Calu3 (cell line): ENCODE results near the gene MCTP1. TPM values are rescaled to one million over a fixed set of nuclear protein-coding genes. Genes with fewer than 3 reads are reported as not detected.

ENCODE experiments used
- BruUV-seq: library from RNA; stranded (reverse); fragments of 400-500 nt; replicated peaks from 2 replicates; lab custom pipeline; 2021; lab: Mats Ljungman, UMichigan
- CTCF ChIA-PET: fragments of 300-600 bp; sonication (Branson Sonifier 250); formaldehyde crosslinking; loops from one replicate; lab custom pipeline; 2022; ENCODE audit warnings: antibody characterized with exemption; lab: Charles Lee
- DNase-seq: peaks from one replicate; pipeline ENCODE4 v3.0.0; 2022
- H3K27ac Mint-ChIP-seq: one replicate; pipeline ENCODE4 v1.8.0; 2022; ENCODE audit warnings: mixed read lengths; ENCODE audit not compliant: unreplicated experiment
- H3K27me3 Mint-ChIP-seq: one replicate; pipeline ENCODE4 v1.8.0; 2022; ENCODE audit warnings: mixed read lengths; ENCODE audit not compliant: unreplicated experiment
- H3K36me3 Mint-ChIP-seq: one replicate; pipeline ENCODE4 v1.8.0; 2022; ENCODE audit warnings: mild to moderate bottlenecking, moderate library complexity, mixed read lengths; ENCODE audit not compliant: insufficient read depth, unreplicated experiment
- H3K4me1 Mint-ChIP-seq: one replicate; pipeline ENCODE4 v1.8.0; 2022; ENCODE audit warnings: mild to moderate bottlenecking, low read depth, mixed read lengths; ENCODE audit not compliant: unreplicated experiment
- H3K4me3 Mint-ChIP-seq: one replicate; pipeline ENCODE4 v1.8.0; 2022; ENCODE audit warnings: mild to moderate bottlenecking, low read depth, moderate library complexity, mixed read lengths; ENCODE audit not compliant: unreplicated experiment
- H3K9me3 Mint-ChIP-seq: one replicate; pipeline ENCODE4 v1.8.0; 2022; ENCODE audit warnings: low read depth, mixed read lengths; ENCODE audit not compliant: unreplicated experiment
- CTCF ChIP-seq: fragments of 200-600 bp; IDR thresholded peaks from one replicate; pipeline ENCODE4 v1.8.0; 2022; ENCODE audit warnings: antibody characterized with exemption; ENCODE audit not compliant: unreplicated experiment
- intact Hi-C: fragments of 100-400 bp; cut with micrococcal nuclease; formaldehyde crosslinking; loops from one replicate; pipeline ENCODE4 v1.10.0; 2022; ENCODE audit not compliant: unreplicated experiment
- total RNA-seq: library from RNA; stranded (reverse); gene quantifications from 2 replicates; pipeline ENCODE4 v1.2.3, GENCODE V29; 2022

Gene MCTP1
- total RNA-seq, 1 experiment from 2014 or later: 28.4 TPM

DNA sequence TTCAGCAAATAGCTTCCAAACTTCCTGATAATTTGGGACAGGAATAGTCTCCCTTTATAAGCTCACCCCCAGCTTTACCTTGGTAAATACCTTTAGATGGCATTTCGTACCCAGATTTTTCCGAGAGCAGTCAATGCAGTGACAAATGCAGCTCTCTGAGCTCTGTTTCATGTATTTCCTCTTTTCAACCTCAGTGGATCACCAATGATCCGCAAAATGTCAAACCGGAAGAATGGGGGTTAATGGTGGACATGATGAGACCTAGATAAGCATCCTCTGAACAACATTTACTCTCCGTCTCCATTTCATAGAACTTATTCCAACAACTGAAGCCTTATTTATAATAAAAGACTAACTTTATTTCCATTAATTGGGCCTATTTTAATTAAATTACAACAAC lies 227.3 kb downstream of the MCTP1 start:
- Mint-ChIP-seq H3K4me1 (peaks cover 12% of the 10 kb centered on the region), H3K36me3 (peaks cover 3% of the 10 kb centered on the region), H3K4me3 (no peak overlapping the region), H3K9me3 (no peaks in the 10 kb centered on the region), H3K27me3 (no peaks in the 10 kb centered on the region), H3K27ac (no peak overlapping the region)
- no TSS peak for BruUV-seq
- intact Hi-C loops: no loop called here
- no peak for TF ChIP-seq CTCF
- DNase-seq: no peak
- CTCF ChIA-PET: no interaction called here

DNA sequence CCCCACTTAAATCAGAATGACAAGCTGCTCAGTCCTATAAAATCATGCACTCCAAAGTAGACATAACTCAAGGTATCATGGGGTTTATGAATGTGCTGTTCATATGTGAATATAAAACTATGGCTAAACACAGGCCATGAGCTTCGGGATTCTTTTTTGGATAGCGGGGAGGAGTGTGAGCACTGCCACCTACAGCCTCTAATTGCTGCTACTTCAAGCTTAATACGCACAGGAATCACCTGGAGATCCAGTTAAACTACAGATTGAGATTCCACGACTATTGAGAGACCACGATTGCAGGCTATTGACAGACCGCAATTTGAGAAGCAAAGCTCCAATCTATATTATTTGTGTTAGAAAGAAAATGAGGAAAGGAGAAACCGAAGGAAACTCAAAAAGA lies 231.6 kb downstream of the MCTP1 start:
- Mint-ChIP-seq H3K9me3 (no peaks in the 10 kb centered on the region), H3K27me3 (no peaks in the 10 kb centered on the region), H3K4me3 (no peak overlapping the region), H3K4me1 (no peaks in the 10 kb centered on the region), H3K36me3 (no peaks in the 10 kb centered on the region), H3K27ac (no peak overlapping the region)
- intact Hi-C loops: no loop called here
- no peak for DNase-seq
- no TSS peak for BruUV-seq
- CTCF ChIA-PET: interaction anchor here (1.1 kb wide), 1 partner anchor 20 kb away, joined by 3 read pairs; no protein-coding TSS in a partner anchor
- TF ChIP-seq CTCF: no peak

GRCh38 chr5:95050708-95051107 lies 234.2 kb downstream of the MCTP1 start:
- BruUV-seq: no TSS peak
- DNase-seq: no peak
- CTCF ChIA-PET: no interaction called here
- H3K9me3 Mint-ChIP-seq: no peaks in the 10 kb centered on the region
- H3K4me3 Mint-ChIP-seq: no peak overlapping the region
- H3K27ac Mint-ChIP-seq: no peak overlapping the region
- no peak for TF ChIP-seq CTCF
- intact Hi-C loops: no loop called here
- H3K4me1 Mint-ChIP-seq: no peaks in the 10 kb centered on the region
- H3K27me3 Mint-ChIP-seq: no peaks in the 10 kb centered on the region
- H3K36me3 Mint-ChIP-seq: no peaks in the 10 kb centered on the region

DNA sequence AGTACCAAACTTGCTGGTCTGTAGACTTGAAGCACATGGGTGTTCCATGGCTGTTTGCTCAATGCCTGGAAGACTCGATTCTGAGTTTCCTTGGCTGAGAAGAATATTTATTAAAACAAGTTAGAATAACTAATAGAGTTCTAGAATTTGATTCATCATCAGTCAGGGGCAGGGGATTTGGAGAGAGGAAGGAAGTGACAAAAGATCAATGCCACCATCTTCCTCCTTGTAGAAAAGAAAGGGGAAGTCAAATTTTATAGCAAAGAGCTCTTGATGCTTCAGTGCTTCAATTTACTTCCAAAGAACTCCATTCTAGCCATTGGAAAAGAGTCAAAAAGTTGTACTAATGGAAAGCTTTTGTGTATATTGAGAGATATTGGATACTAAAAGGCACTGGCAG lies 236.3 kb downstream of the MCTP1 start:
- no peaks in the 10 kb centered on the region for H3K36me3 Mint-ChIP-seq
- no TSS peak for BruUV-seq
- CTCF ChIA-PET: no interaction called here

More for the DNA sequence above, 236.3 kb downstream of the MCTP1 start:
- Mint-ChIP-seq H3K4me3 (no peak overlapping the region), H3K27ac (no peak overlapping the region), H3K4me1 (no peaks in the 10 kb centered on the region), H3K9me3 (no peaks in the 10 kb centered on the region), H3K27me3 (no peaks in the 10 kb centered on the region)
- intact Hi-C loops: no loop called here
- no peak for DNase-seq
- no peak for TF ChIP-seq CTCF
